C4-2B (cell line): ENCODE data around the gene RBM6.

Experiments
- ZFX ChIP-seq: fragments of 450-650 bp; IDR thresholded peaks from 2 replicates; pipeline ENCODE4 v1.6.1; 2017
- TF ChIP-seq, protein P1 (sequence below): fragments of 450-650 bp; conservative IDR thresholded peaks from 2 replicates; pipeline ENCODE4 v1.5.1; 2017; ENCODE audit warnings: mild to moderate bottlenecking

DNA sequence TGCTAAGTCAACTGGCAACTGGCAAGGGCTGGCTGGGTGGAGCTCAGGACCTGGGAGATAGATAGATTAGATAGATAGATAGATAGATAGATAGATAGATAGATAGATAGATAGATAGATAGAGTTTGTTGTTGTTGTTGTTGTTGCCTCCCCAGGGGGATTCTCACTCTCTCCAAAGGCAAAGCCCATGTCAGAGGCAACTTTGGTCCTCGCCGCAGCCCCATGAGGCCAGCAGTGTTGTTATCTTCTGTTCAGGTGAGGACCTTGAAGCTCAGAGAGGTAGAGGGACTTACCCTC lies 28.9 kb upstream of the RBM6 start:
- TF ChIP-seq, protein P1, sequence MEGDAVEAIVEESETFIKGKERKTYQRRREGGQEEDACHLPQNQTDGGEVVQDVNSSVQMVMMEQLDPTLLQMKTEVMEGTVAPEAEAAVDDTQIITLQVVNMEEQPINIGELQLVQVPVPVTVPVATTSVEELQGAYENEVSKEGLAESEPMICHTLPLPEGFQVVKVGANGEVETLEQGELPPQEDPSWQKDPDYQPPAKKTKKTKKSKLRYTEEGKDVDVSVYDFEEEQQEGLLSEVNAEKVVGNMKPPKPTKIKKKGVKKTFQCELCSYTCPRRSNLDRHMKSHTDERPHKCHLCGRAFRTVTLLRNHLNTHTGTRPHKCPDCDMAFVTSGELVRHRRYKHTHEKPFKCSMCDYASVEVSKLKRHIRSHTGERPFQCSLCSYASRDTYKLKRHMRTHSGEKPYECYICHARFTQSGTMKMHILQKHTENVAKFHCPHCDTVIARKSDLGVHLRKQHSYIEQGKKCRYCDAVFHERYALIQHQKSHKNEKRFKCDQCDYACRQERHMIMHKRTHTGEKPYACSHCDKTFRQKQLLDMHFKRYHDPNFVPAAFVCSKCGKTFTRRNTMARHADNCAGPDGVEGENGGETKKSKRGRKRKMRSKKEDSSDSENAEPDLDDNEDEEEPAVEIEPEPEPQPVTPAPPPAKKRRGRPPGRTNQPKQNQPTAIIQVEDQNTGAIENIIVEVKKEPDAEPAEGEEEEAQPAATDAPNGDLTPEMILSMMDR = no peak
- TF ChIP-seq ZFX = no peak
